Bladder microvascular endothelial cell (primary cell): ENCODE results near the gene CCNG2. TPM values are rescaled to one million over a fixed set of nuclear protein-coding genes. Genes with fewer than 3 reads are reported as not detected.

Experiments
- total RNA-seq: library from RNA; depleted of rRNA; stranded (reverse); fragments of >200 nt; gene quantifications from 2 replicates; pipeline ENCODE4 v1.2.3, GENCODE V29; 2014

CCNG2 gene, protein sequence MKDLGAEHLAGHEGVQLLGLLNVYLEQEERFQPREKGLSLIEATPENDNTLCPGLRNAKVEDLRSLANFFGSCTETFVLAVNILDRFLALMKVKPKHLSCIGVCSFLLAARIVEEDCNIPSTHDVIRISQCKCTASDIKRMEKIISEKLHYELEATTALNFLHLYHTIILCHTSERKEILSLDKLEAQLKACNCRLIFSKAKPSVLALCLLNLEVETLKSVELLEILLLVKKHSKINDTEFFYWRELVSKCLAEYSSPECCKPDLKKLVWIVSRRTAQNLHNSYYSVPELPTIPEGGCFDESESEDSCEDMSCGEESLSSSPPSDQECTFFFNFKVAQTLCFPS
- total RNA-seq, result 10.7 and 25.0 TPM in 2 replicates

DNA sequence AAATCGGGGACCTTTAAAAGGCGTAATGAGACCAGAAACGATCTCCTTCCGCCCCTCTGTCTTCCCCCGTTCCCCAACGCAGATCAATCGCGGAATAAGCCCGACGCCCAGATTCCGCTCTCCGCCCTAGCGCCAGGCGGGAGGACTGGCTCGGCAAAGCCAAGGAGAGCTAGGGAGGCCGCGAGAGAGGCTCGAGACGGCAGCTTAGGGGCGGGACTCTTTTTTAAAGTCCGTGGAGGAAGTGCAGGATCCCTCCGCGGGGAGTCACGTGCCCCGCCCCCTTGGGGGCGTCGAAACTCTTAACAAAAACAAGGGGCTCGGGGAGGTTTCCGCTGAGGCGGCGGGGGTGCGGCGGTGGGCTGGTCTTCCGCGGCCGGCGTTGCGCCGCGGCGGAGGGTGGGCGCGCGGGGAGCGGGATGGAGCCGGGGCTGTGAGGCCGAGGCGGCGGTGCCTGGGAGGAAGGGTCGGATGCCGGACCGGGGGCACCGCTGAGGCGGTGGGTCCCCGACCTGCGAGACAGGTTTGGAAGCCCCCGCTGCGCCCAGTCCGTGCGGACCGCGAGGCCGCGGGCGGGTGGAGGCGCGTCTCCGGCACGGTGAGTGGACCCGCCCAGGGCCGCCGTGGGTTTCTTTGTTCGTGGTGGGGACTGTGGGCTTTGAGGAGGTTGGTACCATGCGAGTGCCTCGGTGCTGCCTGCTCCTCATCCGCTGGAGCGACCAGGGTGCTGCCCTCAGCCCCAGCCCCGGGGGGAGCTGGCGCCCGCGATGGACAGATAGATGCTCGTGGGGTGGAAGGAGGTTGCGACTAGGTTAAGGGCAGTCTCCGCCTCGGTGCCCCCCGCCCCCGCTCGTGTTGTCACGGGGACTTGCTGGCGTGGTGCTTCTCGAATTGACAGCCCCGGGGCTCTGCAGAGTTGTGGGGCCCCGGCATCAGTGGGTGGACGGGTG lies at the start of gene CCNG2:
CCNG2 (plus strand) TSS at position 296 of the 947 bp plus-strand sequence. CDS start 1,326 bp downstream, outside the sequence.

Other genes with a start within 250 kb of the CCNG2 start
- gene SEPTIN11, start 207.5 kb upstream of the CCNG2 start, total RNA-seq, result 97.8 and 240 TPM in 2 replicates
- gene CCNI, start 81.2 kb upstream of the CCNG2 start, total RNA-seq, result 62.0 and 161 TPM in 2 replicates